Measurements from ENCODE around the gene ISCU. TPM values are rescaled to one million over a fixed set of nuclear protein-coding genes. Genes with fewer than 3 reads are reported as not detected.

The ISCU gene
- total and polyA plus RNA-seq, 2 of the 8 experiments (the other 6 are each of a cell fraction or from before 2014, with no cell fraction given): 72.1 to 78.1 TPM

DNA sequence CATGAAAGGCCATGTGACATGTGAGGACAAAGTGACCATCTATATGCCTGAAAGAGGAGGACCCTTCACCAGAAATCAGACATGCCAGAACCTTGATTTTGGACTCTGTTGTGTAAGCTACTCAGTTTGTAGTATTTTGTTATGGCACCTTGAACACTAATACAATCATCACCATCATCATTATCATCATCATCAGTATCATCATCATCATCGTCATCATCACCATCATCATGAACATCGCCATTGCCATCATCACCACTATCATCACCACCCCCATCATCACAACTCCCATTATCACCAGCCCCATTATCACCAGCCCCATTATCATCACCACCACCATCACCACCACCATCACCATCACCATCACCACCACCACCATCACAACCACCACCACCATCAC, 15.9 kb downstream of the ISCU start:
- Histone ChIP-seq H3K4me1 (replicated peaks in 1 of 4; ENCODE audit: control insufficient read depth in 3 of 4, insufficient read depth in 4 of 4, low read length in 3 of 4) (no peaks in the 10 kb centered on the region), H2BK120ac (replicated peaks; ENCODE audit: low read depth, low read length) (no peak overlapping the region), H3K79me2 (ENCODE audit: control insufficient read depth in 1 of 2, insufficient read depth in 2 of 2, low read length in 2 of 2) (no peaks in the 10 kb centered on the region), H3K9ac (replicated peaks in 1 of 4; ENCODE audit: extremely low read depth in 1 of 4, low read depth in 3 of 4, low read length in 3 of 4) (no peak overlapping the region), H2BK15ac (ENCODE audit: low read length) (no peak overlapping the region), H2BK12ac (ENCODE audit: low read depth, low read length) (no peak overlapping the region), H3K9me3 (ENCODE audit: insufficient read depth in 2 of 2, low read depth in 1 of 2, low read length in 1 of 2) (peaks cover 0 to 3% of the 10 kb centered on the region in 2 experiments; a peak in 1 of 4 replicates), H2BK5ac (ENCODE audit: low read depth, low read length) (no peak overlapping the region), H4K5ac (ENCODE audit: insufficient read length, low read depth, low read length) (no peak overlapping the region), H3K4ac (replicated peaks; ENCODE audit: insufficient read length, low read depth, low read length) (no peak overlapping the region), H4K8ac (ENCODE audit: extremely low read depth, insufficient read depth, low read length) (no peak overlapping the region), H3K56ac (replicated peaks; ENCODE audit: insufficient read length, low read depth, low read length) (no peak overlapping the region), H3K27ac (ENCODE audit: low read depth, low read length) (no peak overlapping the region), H4K20me1 (replicated peaks in 1 of 2; ENCODE audit: control insufficient read depth in 1 of 2, insufficient read depth in 2 of 2, low read length in 2 of 2) (peaks cover 0 to 6% of the 10 kb centered on the region in 2 experiments), H2AK5ac (ENCODE audit: low read depth, low read length) (no peak overlapping the region), H3K36me3 (ENCODE audit: control insufficient read depth in 2 of 4, insufficient read depth in 4 of 4, low read length in 3 of 4) (no peaks in the 10 kb centered on the region), H3K23me2 (ENCODE audit: low read depth, low read length) (peaks cover 14% of the 10 kb centered on the region; the same call in 1 of the 2 replicates), H3K27me3 (replicated peaks in 1 of 4; ENCODE audit: control insufficient read depth in 3 of 4, extremely low read depth in 1 of 4, insufficient read depth in 3 of 4, low read length in 3 of 4) (no peaks in the 10 kb centered on the region), H3K4me2 (ENCODE audit: insufficient read depth in 1 of 2, low read depth in 2 of 2, low read length in 2 of 2) (no peak overlapping the region), H3K14ac (ENCODE audit: insufficient read length) (no peak overlapping the region), H3K4me3 (ENCODE audit: extremely low read depth in 1 of 4, insufficient read depth in 2 of 4, low read depth in 3 of 4, low read length in 4 of 4) (no peak overlapping the region), H2BK20ac (ENCODE audit: low read length) (no peak overlapping the region), H4K91ac (replicated peaks; ENCODE audit: insufficient read length, low read length) (no peak overlapping the region), H3K79me1 (ENCODE audit: low read depth, low read length) (no peaks in the 10 kb centered on the region), H3K23ac (ENCODE audit: insufficient read length) (no peak overlapping the region), H2AFZ (ENCODE audit: low read length) (no peak overlapping the region), H3K18ac (ENCODE audit: extremely low read depth, low read length) (no peak overlapping the region)
- DNase-seq (ENCODE audit: low read depth in 1 of 2, low spot score in 2 of 2): no peak
- TF ChIP-seq POLR2A (IDR thresholded peaks at IDR 0.05; ENCODE audit: control extremely low read depth in 1 of 2, low read depth in 2 of 2, low read length in 2 of 2): no peak
- no peak for TF ChIP-seq YY1 (IDR thresholded peaks at IDR 0.05; ENCODE audit: low read depth, low read length)
- WGBS, 2 experiments (ENCODE audit: extremely low coverage in 1 of 2, insufficient coverage in 1 of 2, insufficient read length in 1 of 2, insufficient replicate concordance in 2 of 2, low coverage in 1 of 2, low lambda C conversion rate in 2 of 2, missing lambda C conversion rate in 1 of 2): 78% methylated on average over 2 of the region's 2 CpGs; no CpG with 5 or more reads in 1 of the 2 experiments
- no peak for FAIRE-seq
- ChIA-PET CTCF (ENCODE audit: partially characterized antibody) (interaction anchor here (0.6 to 24.3 kb wide), 6 partner anchors 10 to 86 kb away, joined by 3 to 523 read pairs (median 4); no protein-coding TSS in a partner anchor), POLR2A (ENCODE audit: partially characterized antibody) (no interaction called here)

All from H1 (cell line).